ENCODE results near the gene ROPN1.

- TF ChIP-seq, protein P1, sequence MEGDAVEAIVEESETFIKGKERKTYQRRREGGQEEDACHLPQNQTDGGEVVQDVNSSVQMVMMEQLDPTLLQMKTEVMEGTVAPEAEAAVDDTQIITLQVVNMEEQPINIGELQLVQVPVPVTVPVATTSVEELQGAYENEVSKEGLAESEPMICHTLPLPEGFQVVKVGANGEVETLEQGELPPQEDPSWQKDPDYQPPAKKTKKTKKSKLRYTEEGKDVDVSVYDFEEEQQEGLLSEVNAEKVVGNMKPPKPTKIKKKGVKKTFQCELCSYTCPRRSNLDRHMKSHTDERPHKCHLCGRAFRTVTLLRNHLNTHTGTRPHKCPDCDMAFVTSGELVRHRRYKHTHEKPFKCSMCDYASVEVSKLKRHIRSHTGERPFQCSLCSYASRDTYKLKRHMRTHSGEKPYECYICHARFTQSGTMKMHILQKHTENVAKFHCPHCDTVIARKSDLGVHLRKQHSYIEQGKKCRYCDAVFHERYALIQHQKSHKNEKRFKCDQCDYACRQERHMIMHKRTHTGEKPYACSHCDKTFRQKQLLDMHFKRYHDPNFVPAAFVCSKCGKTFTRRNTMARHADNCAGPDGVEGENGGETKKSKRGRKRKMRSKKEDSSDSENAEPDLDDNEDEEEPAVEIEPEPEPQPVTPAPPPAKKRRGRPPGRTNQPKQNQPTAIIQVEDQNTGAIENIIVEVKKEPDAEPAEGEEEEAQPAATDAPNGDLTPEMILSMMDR (IDR thresholded peaks at IDR 0.05; ENCODE audit: borderline replicate concordance, extremely low read depth, low read length, poor library complexity, severe bottlenecking), result no peak
- TF ChIP-seq EZH2 (IDR thresholded peaks at IDR 0.05; ENCODE audit: borderline replicate concordance, low read depth, low read length, severe bottlenecking), result no peak
Observed at GRCh38 chr3:124032881-124033359, 41.0 kb upstream of the ROPN1 start.
